Lower leg skin (tissue), 4 donors: ENCODE results near the gene GRK3. TPM values are rescaled to one million over a fixed set of nuclear protein-coding genes. Genes with fewer than 3 reads are reported as not detected.
"Not testable (repeated sequence)": the region's sequence is repeated elsewhere in the genome, so short reads cannot be mapped to it uniquely, and the experiment has no call there.

Experiments
- DNase-seq, 2 donors: peaks; one replicate each; pipeline ENCODE4 v3.0.0-alpha.2; 2019; ENCODE audit warnings: low spot score in 2 of 2
- H3K4me3 ChIP-seq: fragments of 200-600 bp; sonication (generic); 2 replicates; pipeline ENCODE4 v1.5.1; 2017; ENCODE audit warnings: mild to moderate bottlenecking, low read depth; ENCODE audit not compliant: poor library complexity, severe bottlenecking
- POLR2A ChIP-seq, 2 donors: fragments of 450-650 bp; IDR thresholded peaks; one replicate each; pipeline ENCODE4 v1.6.1; 2016 to 2017; ENCODE audit warnings: antibody characterized with exemption in 2 of 2, mild to moderate bottlenecking in 1 of 2, moderate library complexity in 1 of 2
- WGBS, 2 donors: methylation state at CpG; one replicate each; pipeline ENCODE4 v1.1.5; 2018; 5-methylcytosine and 5-hydroxymethylcytosine counted together
- intact Hi-C: fragments of 100-400 bp; cut with DNase I; formaldehyde crosslinking; loops from one replicate; pipeline ENCODE4 v1.15.0; 2023; ENCODE audit warnings: low total_unique reads
- total RNA-seq, 4 donors: library from RNA; depleted of rRNA; stranded (reverse); fragments of >200 nt; gene quantifications; one replicate each; pipeline ENCODE4 v1.1.0, GENCODE V29; 2016
- TF ChIP-seq, protein P1 (sequence below), 3 donors: fragments of 450-650 bp; IDR thresholded peaks; one replicate each; pipeline ENCODE4 v1.5.1; 2016; ENCODE audit warnings: antibody characterized with exemption in 3 of 3, mild to moderate bottlenecking in 3 of 3, moderate library complexity in 2 of 3

The GRK3 gene
- 1 to 10 TPM; 4.2 to 6.9 (median 5.8) TPM for total RNA-seq

DNA sequence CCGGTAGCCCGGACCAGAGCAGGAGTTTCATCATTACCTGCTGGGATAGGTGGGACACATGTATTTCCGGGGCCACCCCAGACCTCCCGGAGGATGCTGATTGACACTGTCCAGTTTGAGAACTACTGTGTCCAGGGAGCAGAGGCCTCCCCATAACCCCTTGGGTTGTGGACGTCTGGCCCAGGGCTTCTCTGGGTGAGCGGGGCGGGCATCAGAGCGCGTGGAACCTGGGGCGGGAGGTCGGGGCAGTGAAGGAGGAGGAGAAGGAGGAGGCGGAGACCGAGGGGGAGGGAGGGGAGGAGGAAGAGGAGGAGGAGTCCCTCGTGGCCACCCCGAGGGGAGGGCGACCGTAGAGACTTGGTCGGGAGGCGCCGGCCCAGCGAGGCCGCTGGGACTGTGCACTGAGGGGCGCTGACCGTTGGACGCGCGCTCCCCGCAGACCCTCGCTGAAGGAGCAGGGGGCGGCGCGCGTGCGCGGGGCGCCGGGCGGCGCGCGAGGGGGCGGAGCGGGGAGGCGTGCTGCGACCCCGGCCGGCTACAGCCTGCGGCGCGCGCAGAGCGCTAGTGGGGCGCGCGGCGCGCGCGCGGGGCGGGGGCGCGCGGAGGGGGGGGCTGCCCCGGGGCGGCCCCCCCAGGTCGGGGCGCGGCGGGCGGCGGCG is at the start of gene GRK3:
TSS of gene GRK3 (plus strand) at position 356 of the 659 bp plus-strand sequence. CDS start 366 bp downstream, outside the sequence.
- H3K4me3 ChIP-seq = peak within 1 kb of the TSS; percentile 42
- WGBS, 2 donors = 1% methylated on average over 27 to 31 of the region's 73 CpGs

GRCh38 chr22:25518000-25518663 is 46.3 kb upstream of the GRK3 start:
- TF ChIP-seq POLR2A (IDR thresholded peaks at IDR 0.05) = no peak
- TF ChIP-seq, protein P1, sequence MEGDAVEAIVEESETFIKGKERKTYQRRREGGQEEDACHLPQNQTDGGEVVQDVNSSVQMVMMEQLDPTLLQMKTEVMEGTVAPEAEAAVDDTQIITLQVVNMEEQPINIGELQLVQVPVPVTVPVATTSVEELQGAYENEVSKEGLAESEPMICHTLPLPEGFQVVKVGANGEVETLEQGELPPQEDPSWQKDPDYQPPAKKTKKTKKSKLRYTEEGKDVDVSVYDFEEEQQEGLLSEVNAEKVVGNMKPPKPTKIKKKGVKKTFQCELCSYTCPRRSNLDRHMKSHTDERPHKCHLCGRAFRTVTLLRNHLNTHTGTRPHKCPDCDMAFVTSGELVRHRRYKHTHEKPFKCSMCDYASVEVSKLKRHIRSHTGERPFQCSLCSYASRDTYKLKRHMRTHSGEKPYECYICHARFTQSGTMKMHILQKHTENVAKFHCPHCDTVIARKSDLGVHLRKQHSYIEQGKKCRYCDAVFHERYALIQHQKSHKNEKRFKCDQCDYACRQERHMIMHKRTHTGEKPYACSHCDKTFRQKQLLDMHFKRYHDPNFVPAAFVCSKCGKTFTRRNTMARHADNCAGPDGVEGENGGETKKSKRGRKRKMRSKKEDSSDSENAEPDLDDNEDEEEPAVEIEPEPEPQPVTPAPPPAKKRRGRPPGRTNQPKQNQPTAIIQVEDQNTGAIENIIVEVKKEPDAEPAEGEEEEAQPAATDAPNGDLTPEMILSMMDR (IDR thresholded peaks at IDR 0.05) = no peak
- 91 to 93% methylated on average over 12 of the region's 12 CpGs for WGBS, 2 donors

More for the DNA sequence above, at the start of gene GRK3:
- intact Hi-C loops = no loop called here
- DNase-seq = peak; percentile 75 to 95
- TF ChIP-seq POLR2A (IDR thresholded peaks at IDR 0.05) = no peak
- TF ChIP-seq, protein P1 (IDR thresholded peaks at IDR 0.05) = no peak

DNA sequence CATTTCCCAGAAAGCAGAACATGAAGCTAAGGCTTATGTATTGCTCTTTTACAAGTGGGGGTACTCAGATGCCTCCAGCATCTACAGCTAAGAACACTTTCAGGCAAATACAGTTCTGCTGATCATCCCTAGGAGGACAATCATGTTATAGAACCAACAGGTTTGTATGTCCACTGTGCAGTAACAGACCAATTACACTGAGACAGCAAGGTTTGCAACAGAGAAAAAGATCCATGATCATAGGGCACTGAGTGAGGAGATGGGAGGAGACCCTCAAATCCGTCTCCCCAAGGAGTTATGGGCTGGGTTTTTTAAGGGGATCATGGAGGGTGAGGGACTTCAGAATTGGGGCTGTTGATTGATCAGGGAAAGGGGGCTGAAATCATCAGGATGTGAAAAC is 39.1 kb upstream of the GRK3 start:
- no peak overlapping the region for H3K4me3 ChIP-seq
- intact Hi-C loops = loop anchor here (5.0 kb wide), 1 partner anchor 547 kb away; no protein-coding TSS in a partner anchor
- no peak for DNase-seq
- no peak for TF ChIP-seq POLR2A (IDR thresholded peaks at IDR 0.05)
- TF ChIP-seq, protein P1 (IDR thresholded peaks at IDR 0.05) = no peak
- 69 to 74% methylated on average over 1 of the region's 1 CpG for WGBS, 2 donors

More at GRCh38 chr22:25518000-25518663, 46.3 kb upstream of the GRK3 start:
- no peak overlapping the region for H3K4me3 ChIP-seq
- no peak for DNase-seq
- intact Hi-C loops = no loop called here

DNA sequence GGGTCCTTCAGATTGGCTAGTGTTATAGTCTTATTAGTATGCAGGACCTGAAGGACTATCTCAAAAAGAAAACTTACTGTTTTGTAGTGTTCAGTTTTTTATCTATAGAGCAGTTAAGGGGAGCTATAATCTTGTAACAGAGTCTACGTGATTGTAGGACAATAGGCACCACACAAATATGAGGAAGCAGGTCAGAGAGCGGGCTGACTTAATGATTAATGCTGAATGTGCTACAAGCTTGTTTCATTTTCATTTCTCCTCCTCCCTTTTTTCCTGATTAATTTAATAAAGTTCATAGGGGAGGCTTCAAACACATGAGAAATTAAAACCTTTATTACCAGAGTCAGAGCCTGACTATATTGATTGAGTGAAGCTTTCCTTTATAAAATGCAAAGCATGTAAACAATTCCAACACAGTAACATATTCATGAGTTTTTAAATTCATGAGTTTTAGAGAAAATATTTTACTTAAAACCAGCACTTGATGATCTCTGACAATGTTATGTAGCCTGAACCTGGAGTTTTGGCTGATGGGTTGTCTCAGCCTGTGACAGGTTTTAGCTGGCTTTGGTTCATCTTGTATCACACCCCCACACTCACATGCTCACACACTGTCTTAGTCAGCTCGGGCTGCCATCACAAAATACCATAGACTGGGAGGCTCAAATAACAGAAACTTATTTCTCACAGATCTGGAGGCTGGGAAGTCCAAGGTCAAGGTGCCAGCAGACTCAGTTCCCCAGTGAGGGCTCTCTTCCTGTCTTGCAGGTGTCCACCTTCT is 38.5 kb upstream of the GRK3 start:
- WGBS, 2 donors = 60 to 76% methylated on average over 3 of the region's 3 CpGs
- H3K4me3 ChIP-seq, DNase-seq: not testable (repeated sequence)
- intact Hi-C loops = loop anchor here (5.0 kb wide), 1 partner anchor 546 kb away; no protein-coding TSS in a partner anchor

GRCh38 chr22:25527016-25527415 is 37.5 kb upstream of the GRK3 start:
- intact Hi-C loops = loop anchor here (5.0 kb wide), 1 partner anchor 545 kb away; no protein-coding TSS in a partner anchor
- not testable (repeated sequence) for H3K4me3 ChIP-seq, DNase-seq
- 12 to 23% methylated on average over 1 of the region's 1 CpG for WGBS, 2 donors

GRCh38 chr22:25528068-25528467 is 36.4 kb upstream of the GRK3 start:
- DNase-seq, H3K4me3 ChIP-seq: not testable (repeated sequence)
- intact Hi-C loops = loop anchor here (5.0 kb wide), 1 partner anchor 544 kb away; no protein-coding TSS in a partner anchor
- 64 to 71% methylated on average over 3 of the region's 3 CpGs for WGBS, 2 donors

DNA sequence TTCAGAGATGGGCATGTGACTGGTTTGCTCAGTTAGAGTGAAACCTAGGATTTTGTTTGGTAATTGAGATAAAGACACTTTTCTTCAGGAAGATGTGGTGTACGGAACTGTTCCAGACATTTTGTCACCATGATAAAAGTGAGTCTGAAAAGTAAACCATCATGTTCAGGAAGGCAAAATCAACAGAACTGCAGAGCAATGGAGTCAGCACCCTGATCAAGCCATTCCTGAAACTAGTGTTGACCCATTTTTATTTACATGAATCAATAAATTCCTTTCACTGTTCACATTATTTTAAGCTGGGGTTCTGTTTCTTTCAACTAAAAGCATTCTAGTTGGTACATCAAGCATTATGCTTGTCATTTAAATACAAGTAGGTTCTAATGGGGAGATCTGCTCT is 35.4 kb upstream of the GRK3 start:
- intact Hi-C loops = loop anchor here (5.0 kb wide), 1 partner anchor 543 kb away; no protein-coding TSS in a partner anchor
- H3K4me3 ChIP-seq, DNase-seq: not testable (repeated sequence)
- 92 to 93% methylated on average over 1 of the region's 1 CpG for WGBS, 2 donors

GRCh38 chr22:25529541-25530137 is 34.8 kb upstream of the GRK3 start:
- 53 to 56% methylated on average over 4 of the region's 4 CpGs for WGBS, 2 donors
- intact Hi-C loops = loop anchor here (5.0 kb wide), 1 partner anchor 543 kb away; no protein-coding TSS in a partner anchor
- H3K4me3 ChIP-seq, DNase-seq: not testable (repeated sequence)

DNA sequence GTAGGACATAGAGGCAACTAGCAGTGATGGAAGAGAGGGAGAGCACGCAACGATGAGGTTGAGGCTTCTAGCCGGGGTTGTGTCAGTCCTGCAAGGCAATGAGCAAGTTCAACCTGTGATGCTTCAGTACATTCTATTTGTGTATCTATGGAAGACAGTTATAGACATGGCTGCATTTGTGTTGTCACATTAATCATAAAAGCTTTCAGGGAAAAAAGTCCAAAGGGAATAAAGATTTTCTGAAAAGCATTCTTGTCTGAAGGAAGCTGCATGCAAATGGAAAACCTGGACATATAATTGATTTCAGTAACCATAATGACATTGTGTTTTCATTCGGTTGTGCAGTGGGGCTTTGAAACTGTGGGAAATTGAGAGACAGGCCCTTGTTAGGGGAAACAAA is 32.8 kb upstream of the GRK3 start:
- DNase-seq, H3K4me3 ChIP-seq, intact Hi-C loops: not testable (repeated sequence)
- whole genome bisulfite sequencing, 2 donors = 90 to 95% methylated on average over 4 of the region's 4 CpGs
